GM12878 (cell line): Measurements from ENCODE around the gene PROSER2. TPM values are rescaled to one million over a fixed set of nuclear protein-coding genes. Genes with fewer than 3 reads are reported as not detected.

Experiments used
- ATAC-seq: fragments of 200-7000 bp; cut with Tn5 transposase; 3 replicates; pipeline ENCODE4 v1.9.1; 2020; ENCODE audit warnings: mild to moderate bottlenecking, moderate library complexity
- Bru-seq: library from RNA; stranded (reverse); fragments of 400-500 nt; gene quantifications from one replicate; lab custom pipeline; 2021; lab: Mats Ljungman, UMichigan
- BruChase-seq, 2 experiments: library from RNA; stranded (reverse); fragments of 400-500 nt; gene quantifications; one replicate each; lab custom pipeline; 2021; lab: Mats Ljungman, UMichigan
- BruUV-seq: library from RNA; stranded (reverse); fragments of 400-500 nt; replicated peaks from 2 replicates; lab custom pipeline; 2021; lab: Mats Ljungman, UMichigan
- CTCF ChIA-PET: fragments of 300-600 bp; sonication (Branson Sonifier 250); formaldehyde crosslinking; extraction: SDS; loops from one replicate; lab custom pipeline; 2021; ENCODE audit warnings: inconsistent platforms; lab: Yijun Ruan, JAX
- POLR2A ChIA-PET: fragments of 350-600 bp; formaldehyde crosslinking; extraction: SDS; loops from one replicate; lab custom pipeline; 2021; ENCODE audit warnings: inconsistent platforms; lab: Charles Lee
- RAD21 ChIA-PET: fragments of 300-600 bp; sonication (Branson Sonifier 250); formaldehyde crosslinking; loops from one replicate; lab custom pipeline; 2023; ENCODE audit warnings: antibody characterized with exemption; ENCODE audit not compliant: unreplicated experiment; lab: Charles Lee
- SMC1A ChIA-PET: fragments of 300-600 bp; sonication (Branson Sonifier 250); formaldehyde crosslinking; loops from one replicate; lab custom pipeline; 2023; ENCODE audit not compliant: unreplicated experiment, uncharacterized antibody; lab: Charles Lee
- DNase-seq: peaks from one replicate; pipeline ENCODE4 v3.0.0-alpha.2; 2011; ENCODE audit warnings: low read depth, low spot score
- FAIRE-seq: peaks from 3 replicates; lab custom pipeline; 2011; peaks lifted over from hg19 to GRCh38; lab: Jason Lieb, UNC
- H2AFZ ChIP-seq: 2 replicates; pipeline ENCODE4 v1.6.0; 2011; ENCODE audit warnings: low read depth, low read length, control low read depth; ENCODE audit not compliant: control insufficient read depth
- H3K27ac ChIP-seq: 2 replicates; pipeline ENCODE4 v1.5.1; 2011; ENCODE audit warnings: control low read depth; ENCODE audit not compliant: control insufficient read depth, insufficient read depth
- H3K27me3 ChIP-seq, 2 experiments: replicated peaks in 1 of 2; 2 replicates each; pipeline versions ENCODE4 v1.6.0 to v1.6.1; 2011; ENCODE audit warnings: low read length in 1 of 2; ENCODE audit not compliant: control insufficient read depth in 2 of 2, insufficient read depth in 2 of 2
- H3K36me3 ChIP-seq, 2 experiments: 2 replicates each; pipeline ENCODE4 v1.5.1; 2011; ENCODE audit warnings: low read length in 1 of 2; ENCODE audit not compliant: control insufficient read depth in 2 of 2, insufficient read depth in 2 of 2
- H3K4me1 ChIP-seq: 2 replicates; pipeline ENCODE4 v1.6.1; 2011; ENCODE audit warnings: mild to moderate bottlenecking, low read length, moderate library complexity, mixed read lengths; ENCODE audit not compliant: control insufficient read depth, insufficient read depth
- H3K4me2 ChIP-seq: 2 replicates; pipeline ENCODE4 v1.6.0; 2011; ENCODE audit warnings: control low read depth; ENCODE audit not compliant: control insufficient read depth, insufficient read depth
- H3K4me3 ChIP-seq: fragments of 200-600 bp; sonication (generic); 2 replicates; pipeline ENCODE4 v1.5.1; 2016
- H3K79me2 ChIP-seq: 2 replicates; pipeline ENCODE4 v1.6.0; 2011; ENCODE audit warnings: low read length; ENCODE audit not compliant: control insufficient read depth, insufficient read depth
- H3K9ac ChIP-seq: 2 replicates; pipeline ENCODE4 v1.8.0; 2011; ENCODE audit warnings: low read length, control low read depth, mixed read lengths; ENCODE audit not compliant: control insufficient read depth, insufficient read depth
- H3K9me3 ChIP-seq: replicated peaks from 3 replicates; pipeline ENCODE4 v1.5.1; 2011; ENCODE audit warnings: mild to moderate bottlenecking, low read length; ENCODE audit not compliant: control insufficient read depth, insufficient read depth
- H4K20me1 ChIP-seq: 2 replicates; pipeline ENCODE4 v1.6.0; 2011; ENCODE audit not compliant: control insufficient read depth, insufficient read depth
- CUX1 ChIP-seq: IDR thresholded peaks from 2 replicates; pipeline ENCODE4 v1.6.1; 2012; ENCODE audit warnings: improper control_type of control experiment, low read depth, low read length; ENCODE audit not compliant: insufficient replicate concordance
- ESRRA ChIP-seq: IDR thresholded peaks from 2 replicates; pipeline ENCODE4 v1.6.1; 2012; ENCODE audit warnings: mild to moderate bottlenecking, low read length, improper control_type of control experiment
- HDAC6 ChIP-seq: fragments of 200-600 bp; sonication (generic); IDR thresholded peaks from one replicate; pipeline ENCODE4 v1.8.0; 2017; ENCODE audit warnings: antibody characterized with exemption; ENCODE audit not compliant: unreplicated experiment
- JUNB ChIP-seq: IDR thresholded peaks from 2 replicates; pipeline ENCODE4 v1.6.1; 2016; ENCODE audit warnings: antibody characterized with exemption, mild to moderate bottlenecking
- KDM1A ChIP-seq: fragments of 200-600 bp; sonication (generic); IDR thresholded peaks from 2 replicates; pipeline ENCODE4 v1.6.1; 2016; ENCODE audit warnings: borderline replicate concordance
- MTA2 ChIP-seq: fragments of 450-650 bp; IDR thresholded peaks from 2 replicates; pipeline ENCODE4 v1.6.1; 2016; ENCODE audit warnings: low read depth, mild to moderate bottlenecking, moderate library complexity
- PML ChIP-seq: IDR thresholded peaks from 2 replicates; pipeline ENCODE4 v1.6.1; 2012; ENCODE audit warnings: low read length, inconsistent platforms
- POLR2A ChIP-seq: IDR thresholded peaks from 2 replicates; pipeline ENCODE4 v1.6.1; 2011; ENCODE audit warnings: low read depth, mild to moderate bottlenecking, low read length
- SP1 ChIP-seq: IDR thresholded peaks from one replicate; pipeline ENCODE4 v1.6.1; 2011; ENCODE audit warnings: low read depth, low read length
- SUZ12 ChIP-seq: fragments of 200-600 bp; sonication (generic); IDR thresholded peaks from one replicate; pipeline ENCODE4 v1.6.1; 2018; ENCODE audit warnings: antibody characterized with exemption, mild to moderate bottlenecking; ENCODE audit not compliant: unreplicated experiment
- TAF1 ChIP-seq: IDR thresholded peaks from 2 replicates; pipeline ENCODE4 v1.6.1; 2011; ENCODE audit warnings: mild to moderate bottlenecking, low read depth, low read length, borderline replicate concordance
- ZNF384 ChIP-seq: IDR thresholded peaks from 2 replicates; pipeline ENCODE4 v1.6.1; 2012; ENCODE audit warnings: low read depth, mild to moderate bottlenecking, low read length, improper control_type of control experiment, borderline replicate concordance
- WGBS: methylation state at CpG from one replicate; pipeline ENCODE4 v1.1.6; 2016; ENCODE audit warnings: low lambda C conversion rate; ENCODE audit not compliant: insufficient replicate concordance, insufficient coverage; ENCODE audit errors: missing lambda C conversion rate; 5-methylcytosine and 5-hydroxymethylcytosine counted together
- in situ Hi-C: fragments of 300-500 bp; cut with MboI; formaldehyde crosslinking; loops from 9 replicates; pipeline ENCODE4 v1.14.3; 2018; ENCODE audit warnings: mixed read lengths
- intact Hi-C: fragments of 100-400 bp; cut with micrococcal nuclease; formaldehyde crosslinking; loops from one replicate; pipeline ENCODE4 v1.14.2; 2022; ENCODE audit not compliant: unreplicated experiment
- long read RNA-seq, 2 experiments: library from polyadenylated mRNA; unstranded; transcript quantifications; one replicate each; pipeline ENCODE4 v2.0.0, GENCODE V29; 2019 to 2020
- polyA minus RNA-seq, 3 experiments: library from RNA; depleted of rRNA, polyadenylated mRNA; stranded (reverse); fragments of >200 nt; gene quantifications; 2 replicates each; pipeline ENCODE4 v1.2.3, GENCODE V29; 2011
- polyA plus RNA-seq, 11 experiments: library from polyadenylated mRNA; depleted of rRNA in 4 of 11; unstranded in 6 of 11; stranded (reverse) in 5 of 11; fragments of >200 nt; fragmentation: Nextera tagmentation in 4 of 11; fragmentation: Illumina TruSeq in 1 of 11; extraction: Ambion mirVana in 4 of 11; extraction: Trizol in 1 of 11; gene quantifications; 1 replicate in 1 of 11; 2 replicates in 10 of 11; pipeline versions ENCODE4 v1.2.1 to v1.2.3, GENCODE V29; 2011 to 2016; ENCODE audit warnings: inconsistent platforms in 2 of 11, missing spikeins in 2 of 11, low read depth in 1 of 11
- total RNA-seq, 4 experiments: library from RNA; depleted of rRNA in 3 of 4; stranded (reverse); fragments of >200 nt in 3 of 4; fragmentation: Illumina TruSeq in 1 of 4; extraction: Trizol in 1 of 4; gene quantifications; 2 replicates each; pipeline versions ENCODE4 v1.2.1 to v1.2.3, GENCODE V29; 2013 to 2021

The PROSER2 gene
- 0.15 TPM in 1 of 2 replicates, not detected in the other for total RNA-seq (2013; cell fraction: nucleolus; rRNA removed)
- total RNA-seq (2014; rRNA removed) (0.16 TPM in 1 of 2 replicates, not detected in the other), total RNA-seq (2014; rRNA removed; fragmentation: Illumina TruSeq; extraction: Trizol) (0.04 TPM in 1 of 2 replicates, not detected in the other), total RNA-seq (2021) (0.10 and 0.27 TPM in 2 replicates), polyA plus RNA-seq (2011; rRNA removed) (0.04 TPM in 1 of 2 replicates, not detected in the other), polyA plus RNA-seq (2014; fragmentation: Illumina TruSeq; extraction: Trizol) (0.25 TPM in 1 of 2 replicates, not detected in the other), polyA plus RNA-seq (2014; fragmentation: Nextera tagmentation; extraction: Ambion mirVana) (not detected), polyA plus RNA-seq (2014; rRNA removed) (0.27 TPM in 1 of 2 replicates, not detected in the other), polyA plus RNA-seq (2016; fragmentation: Nextera tagmentation; extraction: Ambion mirVana) (not detected), polyA minus RNA-seq (2011; rRNA and poly(A)+ RNA removed) (0.07 TPM in 1 of 2 replicates, not detected in the other), Bru-seq, nascent RNA (percentile 25 among the genes with signal in this experiment), BruChase-seq, experiment 1, labeled RNA remaining after a 6-hour chase (percentile 19 among the genes with signal in this experiment), BruChase-seq, experiment 2, labeled RNA remaining after a 2-hour chase (percentile 15 among the genes with signal in this experiment)
- polyA plus RNA-seq (2011; ENCODE audit: low read depth) = not detected
- polyA plus RNA-seq (2011; cell fraction: cytosol; rRNA removed) = not detected in 2 replicates
- polyA plus RNA-seq (2011; cell fraction: nucleus; rRNA removed) = not detected in 2 replicates
- polyA plus RNA-seq (2012) = 0.10 and 0.20 TPM in 2 replicates
- not detected in 2 replicates for polyA minus RNA-seq (2011; cell fraction: cytosol; rRNA and poly(A)+ RNA removed)
- polyA minus RNA-seq (2011; cell fraction: nucleus; rRNA and poly(A)+ RNA removed) = not detected in 2 replicates
- long read RNA-seq, experiment 1 = 0 reads
- long read RNA-seq, experiment 2 = 0 reads

- Histone ChIP-seq H3K9ac (no peak within 1 kb of the TSS), H3K4me2 (peak within 1 kb of the TSS; percentile 54; the same call in 1 of the 2 replicates), H2AFZ (no peak within 1 kb of the TSS; the same call in 1 of the 2 replicates), H3K27me3 (peaks cover 5 to 6% of the 10 kb centered on the region in 2 experiments; a peak in 3 of 4 replicates), H3K4me1 (no peaks in the 10 kb centered on the region), H3K27ac (no peak within 1 kb of the TSS), H3K36me3 (no peaks in the 10 kb centered on the region), H4K20me1 (no peaks in the 10 kb centered on the region), H3K79me2 (no peaks in the 10 kb centered on the region), H3K9me3 (no peaks in the 10 kb centered on the region), H3K4me3 (peak within 1 kb of the TSS; percentile 41)
- intact Hi-C loops = no loop called here
- BruUV-seq = no TSS peak
- TF ChIP-seq MTA2 = no peak
- TF ChIP-seq ESRRA = no peak
- TF ChIP-seq TAF1 = no peak
- TF ChIP-seq HDAC6 = peak; percentile 43
- TF ChIP-seq ZNF384 = no peak
- peak; percentile 88 for TF ChIP-seq SUZ12
- TF ChIP-seq POLR2A = peak; percentile 54; the same call in 1 of the 2 replicates
- TF ChIP-seq CUX1 = no peak
- no peak for TF ChIP-seq PML
- TF ChIP-seq SP1 = no peak
- no peak for TF ChIP-seq JUNB
- TF ChIP-seq KDM1A = no peak
- CTCF ChIA-PET = interaction anchor here (1.9 kb wide), 1 partner anchor 308 kb away, joined by 4 read pairs; no protein-coding TSS in a partner anchor
- SMC1A ChIA-PET = no interaction called here
- in situ Hi-C loops = no loop called here
- POLR2A ChIA-PET = no interaction called here
- ATAC-seq = peak; percentile 54
- no peak for DNase-seq
- 2% methylated on average over 58 of the region's 114 CpGs for WGBS
- no peak for FAIRE-seq
- RAD21 ChIA-PET = interaction anchor here (0.6 kb wide), 1 partner anchor 69 kb away, joined by 3 read pairs; no protein-coding TSS in a partner anchor
These were observed at the start of gene PROSER2 for GRCh38 chr10:11823122-11823988. Gene PROSER2, plus strand, starts transcription at chr10:11823356. Its CDS starts 28,722 bp downstream, at chr10:11852078.
